ENCODE results near the gene ICE1.

DNA sequence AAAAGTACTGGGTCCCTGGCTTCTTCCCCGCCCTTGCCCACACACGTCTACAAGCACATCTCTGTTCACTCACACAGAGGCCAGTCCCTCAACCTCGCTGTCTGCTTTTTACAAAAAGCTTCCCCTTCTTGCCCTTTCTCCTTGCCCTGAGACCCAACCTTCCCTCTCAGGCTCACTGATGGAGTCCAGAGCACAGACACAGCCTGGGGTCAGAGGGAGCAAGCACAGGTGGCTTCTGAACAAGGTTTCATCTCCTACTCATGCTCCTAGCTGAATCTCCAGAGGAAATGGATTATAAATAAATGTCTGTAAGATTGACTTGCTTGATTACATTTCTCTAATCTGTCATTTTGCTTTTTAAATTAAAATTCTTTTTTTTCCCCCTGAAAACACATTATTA is 101.8 kb downstream of the ICE1 start:
- TF ChIP-seq POLR2AphosphoS5 (IDR thresholded peaks at IDR 0.05) (no peak), POLR2A (IDR thresholded peaks at IDR 0.05) (no peak)
- TF ChIP-seq, protein P1, sequence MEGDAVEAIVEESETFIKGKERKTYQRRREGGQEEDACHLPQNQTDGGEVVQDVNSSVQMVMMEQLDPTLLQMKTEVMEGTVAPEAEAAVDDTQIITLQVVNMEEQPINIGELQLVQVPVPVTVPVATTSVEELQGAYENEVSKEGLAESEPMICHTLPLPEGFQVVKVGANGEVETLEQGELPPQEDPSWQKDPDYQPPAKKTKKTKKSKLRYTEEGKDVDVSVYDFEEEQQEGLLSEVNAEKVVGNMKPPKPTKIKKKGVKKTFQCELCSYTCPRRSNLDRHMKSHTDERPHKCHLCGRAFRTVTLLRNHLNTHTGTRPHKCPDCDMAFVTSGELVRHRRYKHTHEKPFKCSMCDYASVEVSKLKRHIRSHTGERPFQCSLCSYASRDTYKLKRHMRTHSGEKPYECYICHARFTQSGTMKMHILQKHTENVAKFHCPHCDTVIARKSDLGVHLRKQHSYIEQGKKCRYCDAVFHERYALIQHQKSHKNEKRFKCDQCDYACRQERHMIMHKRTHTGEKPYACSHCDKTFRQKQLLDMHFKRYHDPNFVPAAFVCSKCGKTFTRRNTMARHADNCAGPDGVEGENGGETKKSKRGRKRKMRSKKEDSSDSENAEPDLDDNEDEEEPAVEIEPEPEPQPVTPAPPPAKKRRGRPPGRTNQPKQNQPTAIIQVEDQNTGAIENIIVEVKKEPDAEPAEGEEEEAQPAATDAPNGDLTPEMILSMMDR (IDR thresholded peaks at IDR 0.05) = no peak
